HG03575 (cell line): ENCODE results near the gene JDP2.
A peak's percentile ranks its signal among the peaks of the same experiment; 100 is the strongest.
"Not testable (repeated sequence)": the region's sequence is repeated elsewhere in the genome, so short reads cannot be mapped to it uniquely, and the experiment has no call there.

ENCODE experiments used
- ATAC-seq: cut with Tn5 transposase; IDR thresholded peaks from one replicate; pipeline ENCODE4 v1.9.1; 2021; ENCODE audit not compliant: unreplicated experiment, insufficient number of reproducible peaks, low FRiP score; ENCODE audit errors: extremely low read depth

The JDP2 gene

GRCh38 chr14:75469606-75470237 lies 41.9 kb downstream of the JDP2 start:
- ATAC-seq, result no peak

- no peak for ATAC-seq
These were observed 42.5 kb downstream of the JDP2 start for GRCh38 chr14:75470238-75470797.

- ATAC-seq, result no peak
These were observed 43.2 kb downstream of the JDP2 start for GRCh38 chr14:75471059-75471458.

GRCh38 chr14:75474127-75474526 lies 46.3 kb downstream of the JDP2 start:
- not testable (repeated sequence) for ATAC-seq

- ATAC-seq, result no peak
These were observed 48.6 kb downstream of the JDP2 start for GRCh38 chr14:75476274-75476995.

- ATAC-seq, result no peak
These were observed 50.1 kb downstream of the JDP2 start for GRCh38 chr14:75477881-75478280.

- ATAC-seq, result no peak
These were observed 52.2 kb downstream of the JDP2 start for GRCh38 chr14:75479770-75480600.

GRCh38 chr14:75482366-75482765 lies 54.5 kb downstream of the JDP2 start:
- no peak for ATAC-seq

GRCh38 chr14:75484711-75485429 lies 57.0 kb downstream of the JDP2 start:
- ATAC-seq, result no peak

GRCh38 chr14:75486318-75486717 lies 58.5 kb downstream of the JDP2 start:
- ATAC-seq, result no peak

- peak; percentile 58 for ATAC-seq
These were observed 59.4 kb downstream of the JDP2 start for GRCh38 chr14:75487155-75487671.

GRCh38 chr14:75489480-75489837 lies 61.6 kb downstream of the JDP2 start:
- no peak for ATAC-seq

- no peak for ATAC-seq
These were observed 63.7 kb downstream of the JDP2 start for GRCh38 chr14:75491376-75491978.

- ATAC-seq, result no peak
These were observed 65.2 kb downstream of the JDP2 start for GRCh38 chr14:75492832-75493591.

- ATAC-seq, result no peak
These were observed 65.8 kb downstream of the JDP2 start for GRCh38 chr14:75493592-75494087.

- ATAC-seq, result no peak
These were observed 67.1 kb downstream of the JDP2 start for GRCh38 chr14:75494896-75495295.

GRCh38 chr14:75495399-75495798 lies 67.6 kb downstream of the JDP2 start:
- ATAC-seq, result no peak

- ATAC-seq, result no peak
These were observed 68.1 kb downstream of the JDP2 start for GRCh38 chr14:75495882-75496281.
